ENCODE measurements around the gene CAMSAP2. TPM values are rescaled to one million over a fixed set of nuclear protein-coding genes. Genes with fewer than 3 reads are reported as not detected.
"Not testable (repeated sequence)": the region's sequence is repeated elsewhere in the genome, so short reads cannot be mapped to it uniquely, and the experiment has no call there.

Gene CAMSAP2
- total RNA-seq, 1 experiment from 2014 or later: 22.3 TPM

- DNase-seq (ENCODE audit: low read depth): peak; percentile 83
Measured at GRCh38 chr1:200738949-200739651, 407 bp downstream of the CAMSAP2 start.

GRCh38 chr1:200739702-200740570 is 1.2 kb downstream of the CAMSAP2 start:
- DNase-seq (ENCODE audit: low read depth): peak; percentile 25

- DNase-seq (ENCODE audit: low read depth): no peak
Measured at GRCh38 chr1:200740571-200741208, 2.0 kb downstream of the CAMSAP2 start.

- DNase-seq (ENCODE audit: low read depth): no peak
Measured at GRCh38 chr1:200741551-200742207, 3.0 kb downstream of the CAMSAP2 start.

GRCh38 chr1:200744143-200744542 is 5.5 kb downstream of the CAMSAP2 start:
- DNase-seq (ENCODE audit: low read depth): no peak

- DNase-seq (ENCODE audit: low read depth): no peak
Measured at GRCh38 chr1:200749090-200749489, 10.4 kb downstream of the CAMSAP2 start.

- DNase-seq (ENCODE audit: low read depth): not testable (repeated sequence)
Measured at GRCh38 chr1:200750749-200751148, 12.1 kb downstream of the CAMSAP2 start.

- no peak for DNase-seq (ENCODE audit: low read depth)
Measured at GRCh38 chr1:200751717-200752116, 13.0 kb downstream of the CAMSAP2 start.

- no peak for DNase-seq (ENCODE audit: low read depth)
Measured at GRCh38 chr1:200753650-200754198, 15.0 kb downstream of the CAMSAP2 start.

GRCh38 chr1:200755456-200755855 is 16.8 kb downstream of the CAMSAP2 start:
- DNase-seq (ENCODE audit: low read depth): no peak

GRCh38 chr1:200762089-200762488 is 23.4 kb downstream of the CAMSAP2 start:
- DNase-seq (ENCODE audit: low read depth): no peak

- DNase-seq (ENCODE audit: low read depth): peak; percentile 5
Measured at GRCh38 chr1:200767321-200767720, 28.6 kb downstream of the CAMSAP2 start.

- no peak for DNase-seq (ENCODE audit: low read depth)
Measured at GRCh38 chr1:200771625-200772555, 33.2 kb downstream of the CAMSAP2 start.

GRCh38 chr1:200774311-200774710 is 35.6 kb downstream of the CAMSAP2 start:
- DNase-seq (ENCODE audit: low read depth): no peak

GRCh38 chr1:200774735-200775444 is 36.2 kb downstream of the CAMSAP2 start:
- no peak for DNase-seq (ENCODE audit: low read depth)

GRCh38 chr1:200775850-200776249 is 37.2 kb downstream of the CAMSAP2 start:
- no peak for DNase-seq (ENCODE audit: low read depth)

- peak; percentile 43 for DNase-seq (ENCODE audit: low read depth)
Measured at GRCh38 chr1:200776949-200777348, 38.3 kb downstream of the CAMSAP2 start.

- no peak for DNase-seq (ENCODE audit: low read depth)
Measured at GRCh38 chr1:200778766-200779165, 40.1 kb downstream of the CAMSAP2 start.

- DNase-seq (ENCODE audit: low read depth): no peak
Measured at GRCh38 chr1:200779326-200779725, 40.6 kb downstream of the CAMSAP2 start.

All from RPMI7951 (cell line).